Measurements from ENCODE around the gene RHBDF1. TPM values are rescaled to one million over a fixed set of nuclear protein-coding genes. Genes with fewer than 3 reads are reported as not detected.

RHBDF1 gene
- total RNA-seq (2014; rRNA removed; shearing (Covaris generic)): 38.2 and 42.5 TPM in 2 replicates

GRCh38 chr16:72561-73548, at the start of gene RHBDF1:
Gene RHBDF1, minus strand, starts transcription at chr16:72631. Its CDS starts 7,616 bp downstream, at chr16:65015.
- Histone ChIP-seq H3K4me3 (ENCODE audit: insufficient read depth, low read depth, low read length) (peak within 1 kb of the TSS; percentile 73), H3K27me3 (ENCODE audit: control insufficient read depth, insufficient read depth, low read length) (no peaks in the 10 kb centered on the region), H3K36me3 (replicated peaks; ENCODE audit: control insufficient read depth, insufficient read depth, low read length) (no peaks in the 10 kb centered on the region)
- DNase-seq: peak; percentile 99

GRCh38 chr16:120756-121155, 48.3 kb upstream of the RHBDF1 start:
- no peak overlapping the region for H3K4me3 ChIP-seq (ENCODE audit: insufficient read depth, low read depth, low read length)
- no peaks in the 10 kb centered on the region; the same call in 1 of the 2 replicates for H3K36me3 ChIP-seq (replicated peaks; ENCODE audit: control insufficient read depth, insufficient read depth, low read length)
- H3K27me3 ChIP-seq (ENCODE audit: control insufficient read depth, insufficient read depth, low read length): no peaks in the 10 kb centered on the region
- no peak for DNase-seq

- no peak overlapping the region for H3K4me3 ChIP-seq (ENCODE audit: insufficient read depth, low read depth, low read length)
- H3K36me3 ChIP-seq (replicated peaks; ENCODE audit: control insufficient read depth, insufficient read depth, low read length): no peaks in the 10 kb centered on the region
- DNase-seq: no peak
- no peaks in the 10 kb centered on the region for H3K27me3 ChIP-seq (ENCODE audit: control insufficient read depth, insufficient read depth, low read length)
Measured at GRCh38 chr16:119835-120491, 47.5 kb upstream of the RHBDF1 start.

- Histone ChIP-seq H3K27me3 (ENCODE audit: control insufficient read depth, insufficient read depth, low read length) (no peaks in the 10 kb centered on the region), H3K36me3 (replicated peaks; ENCODE audit: control insufficient read depth, insufficient read depth, low read length) (no peaks in the 10 kb centered on the region; the same call in 1 of the 2 replicates), H3K4me3 (ENCODE audit: insufficient read depth, low read depth, low read length) (no peak overlapping the region)
- no peak for DNase-seq
Measured at GRCh38 chr16:119295-119694, 46.9 kb upstream of the RHBDF1 start.

GRCh38 chr16:118857-119256, 46.4 kb upstream of the RHBDF1 start:
- DNase-seq: no peak
- Histone ChIP-seq H3K27me3 (ENCODE audit: control insufficient read depth, insufficient read depth, low read length) (no peaks in the 10 kb centered on the region), H3K36me3 (replicated peaks; ENCODE audit: control insufficient read depth, insufficient read depth, low read length) (no peaks in the 10 kb centered on the region; the same call in 1 of the 2 replicates), H3K4me3 (ENCODE audit: insufficient read depth, low read depth, low read length) (no peak overlapping the region)

- H3K4me3 ChIP-seq (ENCODE audit: insufficient read depth, low read depth, low read length): no peak overlapping the region
- H3K36me3 ChIP-seq (replicated peaks; ENCODE audit: control insufficient read depth, insufficient read depth, low read length): no peaks in the 10 kb centered on the region; the same call in 1 of the 2 replicates
- DNase-seq: peak; percentile 94
- no peaks in the 10 kb centered on the region for H3K27me3 ChIP-seq (ENCODE audit: control insufficient read depth, insufficient read depth, low read length)
Measured at GRCh38 chr16:117379-118365, 45.2 kb upstream of the RHBDF1 start.

GRCh38 chr16:116015-116414, 43.6 kb upstream of the RHBDF1 start:
- no peak for DNase-seq

GRCh38 chr16:114327-114726, 41.9 kb upstream of the RHBDF1 start:
- H3K36me3 ChIP-seq (replicated peaks; ENCODE audit: control insufficient read depth, insufficient read depth, low read length): peaks cover 2% of the 10 kb centered on the region
- DNase-seq: no peak

More at GRCh38 chr16:116015-116414, 43.6 kb upstream of the RHBDF1 start:
- Histone ChIP-seq H3K4me3 (ENCODE audit: insufficient read depth, low read depth, low read length) (no peak overlapping the region), H3K36me3 (replicated peaks; ENCODE audit: control insufficient read depth, insufficient read depth, low read length) (peaks cover 2% of the 10 kb centered on the region), H3K27me3 (ENCODE audit: control insufficient read depth, insufficient read depth, low read length) (no peaks in the 10 kb centered on the region)

GRCh38 chr16:112153-112840, 39.9 kb upstream of the RHBDF1 start:
- no peaks in the 10 kb centered on the region for H3K27me3 ChIP-seq (ENCODE audit: control insufficient read depth, insufficient read depth, low read length)
- no peak for DNase-seq
- peaks cover 2% of the 10 kb centered on the region for H3K36me3 ChIP-seq (replicated peaks; ENCODE audit: control insufficient read depth, insufficient read depth, low read length)
- no peak overlapping the region for H3K4me3 ChIP-seq (ENCODE audit: insufficient read depth, low read depth, low read length)

More at GRCh38 chr16:114327-114726, 41.9 kb upstream of the RHBDF1 start:
- Histone ChIP-seq H3K4me3 (ENCODE audit: insufficient read depth, low read depth, low read length) (no peak overlapping the region), H3K27me3 (ENCODE audit: control insufficient read depth, insufficient read depth, low read length) (no peaks in the 10 kb centered on the region)

GRCh38 chr16:106623-107324, 34.3 kb upstream of the RHBDF1 start:
- DNase-seq: peak; percentile 88
- H3K4me3 ChIP-seq (ENCODE audit: insufficient read depth, low read depth, low read length): no peak overlapping the region
- H3K27me3 ChIP-seq (ENCODE audit: control insufficient read depth, insufficient read depth, low read length): no peaks in the 10 kb centered on the region
- H3K36me3 ChIP-seq (replicated peaks; ENCODE audit: control insufficient read depth, insufficient read depth, low read length): peaks cover 2% of the 10 kb centered on the region

GRCh38 chr16:105521-105920, 33.1 kb upstream of the RHBDF1 start:
- Histone ChIP-seq H3K36me3 (replicated peaks; ENCODE audit: control insufficient read depth, insufficient read depth, low read length) (peaks cover 2% of the 10 kb centered on the region), H3K27me3 (ENCODE audit: control insufficient read depth, insufficient read depth, low read length) (no peaks in the 10 kb centered on the region), H3K4me3 (ENCODE audit: insufficient read depth, low read depth, low read length) (no peak overlapping the region)
- no peak for DNase-seq

- DNase-seq: no peak
- Histone ChIP-seq H3K27me3 (ENCODE audit: control insufficient read depth, insufficient read depth, low read length) (no peaks in the 10 kb centered on the region), H3K36me3 (replicated peaks; ENCODE audit: control insufficient read depth, insufficient read depth, low read length) (peaks cover 2% of the 10 kb centered on the region), H3K4me3 (ENCODE audit: insufficient read depth, low read depth, low read length) (no peak overlapping the region)
Measured at GRCh38 chr16:104928-105327, 32.5 kb upstream of the RHBDF1 start.

- H3K27me3 ChIP-seq (ENCODE audit: control insufficient read depth, insufficient read depth, low read length): no peaks in the 10 kb centered on the region
- peaks cover 2% of the 10 kb centered on the region for H3K36me3 ChIP-seq (replicated peaks; ENCODE audit: control insufficient read depth, insufficient read depth, low read length)
- DNase-seq: no peak
- no peak overlapping the region for H3K4me3 ChIP-seq (ENCODE audit: insufficient read depth, low read depth, low read length)
Measured at GRCh38 chr16:104355-104754, 31.9 kb upstream of the RHBDF1 start.

Data from H7 (cell line).